Measurements from ENCODE around the gene ADAMTS2.

The ADAMTS2 gene

GRCh38 chr5:179237770-179238627 is 107.3 kb downstream of the ADAMTS2 start:
- in situ Hi-C loops (cut with MboI; ENCODE audit: low sequenced_read_pairs): no loop called here

- in situ Hi-C loops (cut with MboI; ENCODE audit: low sequenced_read_pairs): no loop called here
Measured at GRCh38 chr5:179235416-179236400, 109.6 kb downstream of the ADAMTS2 start.

GRCh38 chr5:179234563-179235135 is 110.6 kb downstream of the ADAMTS2 start:
- in situ Hi-C loops (cut with MboI; ENCODE audit: low sequenced_read_pairs): no loop called here

- in situ Hi-C loops (cut with MboI; ENCODE audit: low sequenced_read_pairs): no loop called here
Measured at GRCh38 chr5:179233909-179234562, 111.2 kb downstream of the ADAMTS2 start.

- in situ Hi-C loops (cut with MboI; ENCODE audit: low sequenced_read_pairs): no loop called here
Measured at GRCh38 chr5:179232091-179232735, 113.0 kb downstream of the ADAMTS2 start.

GRCh38 chr5:179231309-179231708 is 114.0 kb downstream of the ADAMTS2 start:
- in situ Hi-C loops (cut with MboI; ENCODE audit: low sequenced_read_pairs): no loop called here

GRCh38 chr5:179230061-179230461 is 115.2 kb downstream of the ADAMTS2 start:
- in situ Hi-C loops (cut with MboI; ENCODE audit: low sequenced_read_pairs): no loop called here

- in situ Hi-C loops (cut with MboI; ENCODE audit: low sequenced_read_pairs): no loop called here
Measured at GRCh38 chr5:179229331-179229831, 115.9 kb downstream of the ADAMTS2 start.

GRCh38 chr5:179228341-179229121 is 116.7 kb downstream of the ADAMTS2 start:
- in situ Hi-C loops (cut with MboI; ENCODE audit: low sequenced_read_pairs): no loop called here

- in situ Hi-C loops (cut with MboI; ENCODE audit: low sequenced_read_pairs): no loop called here
Measured at GRCh38 chr5:179227580-179228311, 117.5 kb downstream of the ADAMTS2 start.

- in situ Hi-C loops (cut with MboI; ENCODE audit: low sequenced_read_pairs): no loop called here
Measured at GRCh38 chr5:179227229-179227579, 118.1 kb downstream of the ADAMTS2 start.

- in situ Hi-C loops (cut with MboI; ENCODE audit: low sequenced_read_pairs): no loop called here
Measured at GRCh38 chr5:179226696-179227095, 118.6 kb downstream of the ADAMTS2 start.

GRCh38 chr5:179225387-179225786 is 119.9 kb downstream of the ADAMTS2 start:
- in situ Hi-C loops (cut with MboI; ENCODE audit: low sequenced_read_pairs): no loop called here

GRCh38 chr5:179224741-179225140 is 120.5 kb downstream of the ADAMTS2 start:
- in situ Hi-C loops (cut with MboI; ENCODE audit: low sequenced_read_pairs): no loop called here

GRCh38 chr5:179223961-179224360 is 121.3 kb downstream of the ADAMTS2 start:
- in situ Hi-C loops (cut with MboI; ENCODE audit: low sequenced_read_pairs): no loop called here

- in situ Hi-C loops (cut with MboI; ENCODE audit: low sequenced_read_pairs): no loop called here
Measured at GRCh38 chr5:179223528-179223927, 121.7 kb downstream of the ADAMTS2 start.

- in situ Hi-C loops (cut with MboI; ENCODE audit: low sequenced_read_pairs): no loop called here
Measured at GRCh38 chr5:179222246-179223017, 122.8 kb downstream of the ADAMTS2 start.

GRCh38 chr5:179221877-179222220 is 123.4 kb downstream of the ADAMTS2 start:
- in situ Hi-C loops (cut with MboI; ENCODE audit: low sequenced_read_pairs): no loop called here

Measured in hTERT RPE-1 (cell line).